OCI-LY7 (cell line): ENCODE results near the gene GRIA1. TPM values are rescaled to one million over a fixed set of nuclear protein-coding genes. Genes with fewer than 3 reads are reported as not detected.
A peak's percentile ranks its signal among the peaks of the same experiment; 100 is the strongest.

Source experiments
- BruUV-seq: library from RNA; stranded (reverse); fragments of 400-500 nt; replicated peaks from 2 replicates; lab custom pipeline; 2021; lab: Mats Ljungman, UMichigan
- CTCF ChIA-PET: fragments of 300-600 bp; sonication (Branson Sonifier 250); formaldehyde crosslinking; loops from one replicate; lab custom pipeline; 2022; ENCODE audit warnings: antibody characterized with exemption; ENCODE audit not compliant: unreplicated experiment; lab: Charles Lee
- POLR2A ChIA-PET: fragments of 300-600 bp; sonication (Branson Sonifier 250); formaldehyde crosslinking; loops from one replicate; lab custom pipeline; 2022; ENCODE audit warnings: antibody characterized with exemption; lab: Charles Lee
- DNase-seq: peaks from one replicate; pipeline ENCODE4 v3.0.0-alpha.2; 2015; ENCODE audit warnings: low spot score
- H2AFZ ChIP-seq: fragments of 200-600 bp; sonication (generic), shearing (Covaris generic); 2 replicates; pipeline ENCODE4 v1.6.1; 2014; ENCODE audit warnings: mild to moderate bottlenecking, antibody characterized with exemption, low read length, moderate library complexity
- H3K27ac ChIP-seq: fragments of 200-600 bp; sonication (generic); 2 replicates; pipeline ENCODE4 v1.5.1; 2014; ENCODE audit warnings: mixed run types, low read depth, mild to moderate bottlenecking, moderate library complexity, low read length, inconsistent platforms; ENCODE audit not compliant: poor library complexity, severe bottlenecking
- H3K36me3 ChIP-seq: fragments of 200-600 bp; sonication (generic); 2 replicates; pipeline ENCODE4 v1.6.1; 2014; ENCODE audit warnings: mild to moderate bottlenecking, antibody characterized with exemption, low read length, moderate library complexity, mixed read lengths; ENCODE audit not compliant: insufficient read depth
- H3K4me1 ChIP-seq: fragments of 200-600 bp; sonication (generic); 2 replicates; pipeline ENCODE4 v1.5.1; 2014; ENCODE audit warnings: mild to moderate bottlenecking, low read length; ENCODE audit not compliant: insufficient read depth, poor library complexity, severe bottlenecking
- H3K4me2 ChIP-seq: fragments of 200-600 bp; sonication (generic); 2 replicates; pipeline ENCODE4 v1.6.1; 2014; ENCODE audit warnings: mild to moderate bottlenecking, low read length
- H3K4me3 ChIP-seq: fragments of 200-600 bp; sonication (generic); 2 replicates; pipeline ENCODE4 v1.5.1; 2014; ENCODE audit warnings: mild to moderate bottlenecking, low read depth, low read length; ENCODE audit not compliant: poor library complexity, severe bottlenecking
- H3K79me2 ChIP-seq: fragments of 200-600 bp; sonication (generic); 2 replicates; pipeline ENCODE4 v1.6.1; 2016; ENCODE audit warnings: low read depth, mild to moderate bottlenecking, low read length, moderate library complexity, mixed read lengths; ENCODE audit not compliant: insufficient read depth
- H3K9me2 ChIP-seq: fragments of 200-600 bp; sonication (generic); 2 replicates; pipeline ENCODE4 v1.6.1; 2016; ENCODE audit warnings: mild to moderate bottlenecking, low read length, mixed read lengths; ENCODE audit not compliant: insufficient read depth
- H3K9me3 ChIP-seq: fragments of 200-600 bp; sonication (generic); 2 replicates; pipeline ENCODE4 v1.6.1; 2014; ENCODE audit warnings: mild to moderate bottlenecking, mixed run types, low read length, mixed read lengths
- H4K20me1 ChIP-seq: fragments of 200-600 bp; sonication (generic); 2 replicates; pipeline ENCODE4 v1.6.1; 2014; ENCODE audit warnings: mild to moderate bottlenecking, antibody characterized with exemption, low read length, moderate library complexity, mixed read lengths; ENCODE audit not compliant: insufficient read depth
- CTCF ChIP-seq: fragments of 200-600 bp; sonication (generic); conservative IDR thresholded peaks from 2 replicates; pipeline ENCODE4 v1.5.1; 2014; ENCODE audit warnings: mild to moderate bottlenecking, antibody characterized with exemption, low read length, moderate library complexity, mixed read lengths
- EZH2phosphoT487 ChIP-seq: fragments of 200-600 bp; sonication (generic); IDR thresholded peaks from 2 replicates; pipeline ENCODE4 v1.6.1; 2018; ENCODE audit warnings: low read depth, borderline replicate concordance, mild to moderate bottlenecking, mixed run types, antibody characterized with exemption, low read length, moderate library complexity, mixed read lengths
- intact Hi-C: fragments of 100-400 bp; cut with micrococcal nuclease; formaldehyde crosslinking; loops from one replicate; pipeline ENCODE4 v1.10.0; 2022; ENCODE audit not compliant: unreplicated experiment
- total RNA-seq, 2 experiments: library from RNA; depleted of rRNA in 1 of 2; stranded (reverse); fragments of >200 nt in 1 of 2; shearing (Covaris generic) in 1 of 2; gene quantifications; 2 replicates each; pipeline ENCODE4 v1.2.3, GENCODE V29; 2014 to 2022

The GRIA1 gene
- total RNA-seq, 2 experiments from 2014 or later = not detected

GRCh38 chr5:153594785-153595184 is 104.3 kb downstream of the GRIA1 start:
- peak; percentile 73 for DNase-seq
- Histone ChIP-seq H3K27ac (peak overlapping the region; percentile 98), H2AFZ (peak overlapping the region; percentile 48; the same call in 1 of the 2 replicates), H3K9me2 (no peaks in the 10 kb centered on the region), H4K20me1 (no peaks in the 10 kb centered on the region), H3K4me1 (peaks cover 77% of the 10 kb centered on the region), H3K9me3 (peaks cover 18% of the 10 kb centered on the region; the same call in 1 of the 2 replicates), H3K79me2 (no peaks in the 10 kb centered on the region), H3K4me2 (peak overlapping the region; percentile 64), H3K4me3 (peak overlapping the region; percentile 13), H3K36me3 (peaks cover 9% of the 10 kb centered on the region)
- no peak for TF ChIP-seq CTCF
- TF ChIP-seq EZH2phosphoT487 = no peak
- ChIA-PET POLR2A (interaction anchor here (0.6 to 1.3 kb wide), 3 partner anchors 8 to 1055 kb away, joined by 3 to 5 read pairs (median 4); no protein-coding TSS in a partner anchor), CTCF (interaction anchor here (1.0 kb wide), 1 partner anchor 12 kb away, joined by 3 read pairs; no protein-coding TSS in a partner anchor)
- intact Hi-C loops = no loop called here
- BruUV-seq = no TSS peak

- Histone ChIP-seq H3K79me2 (no peaks in the 10 kb centered on the region), H3K4me1 (peaks cover 84% of the 10 kb centered on the region), H3K4me3 (peak overlapping the region; percentile 57), H2AFZ (peak overlapping the region; percentile 23; the same call in 1 of the 2 replicates), H4K20me1 (no peaks in the 10 kb centered on the region), H3K9me3 (peaks cover 20% of the 10 kb centered on the region; the same call in 1 of the 2 replicates), H3K4me2 (peak overlapping the region; percentile 68), H3K9me2 (no peaks in the 10 kb centered on the region), H3K27ac (peak overlapping the region; percentile 98), H3K36me3 (peaks cover 9% of the 10 kb centered on the region)
- POLR2A ChIA-PET = interaction anchor here (0.9 to 1.0 kb wide), 2 partner anchors 8 to 11 kb away, joined by 4 to 5 read pairs; no protein-coding TSS in a partner anchor
- CTCF ChIA-PET = no interaction called here
- TF ChIP-seq CTCF = no peak
- TF ChIP-seq EZH2phosphoT487 = no peak
- peak; percentile 89 for DNase-seq
- intact Hi-C loops = loop anchor here (2.0 kb wide), 1 partner anchor 101 kb away; no protein-coding TSS in a partner anchor
- no TSS peak for BruUV-seq
These were observed 107.6 kb downstream of the GRIA1 start for GRCh38 chr5:153598099-153598498.

- DNase-seq = peak; percentile 74
- Histone ChIP-seq H2AFZ (peak overlapping the region; percentile 90), H3K79me2 (no peaks in the 10 kb centered on the region), H3K36me3 (no peaks in the 10 kb centered on the region), H3K4me3 (peak overlapping the region; percentile 26), H3K9me3 (peaks cover 18% of the 10 kb centered on the region; the same call in 1 of the 2 replicates), H3K4me1 (peaks cover 72% of the 10 kb centered on the region), H3K27ac (peak overlapping the region; percentile 91), H3K9me2 (no peaks in the 10 kb centered on the region), H4K20me1 (no peaks in the 10 kb centered on the region), H3K4me2 (peak overlapping the region; percentile 68)
- CTCF ChIA-PET = interaction anchor here (0.6 to 1.1 kb wide), 4 partner anchors 8 to 1222 kb away, joined by 3 read pairs; no protein-coding TSS in a partner anchor
- BruUV-seq = no TSS peak
- intact Hi-C loops = loop anchor here (2.0 kb wide), 1 partner anchor 27 kb away; no protein-coding TSS in a partner anchor
- TF ChIP-seq CTCF (no peak), EZH2phosphoT487 (no peak)
- POLR2A ChIA-PET = interaction anchor here (0.9 to 2.2 kb wide), 9 partner anchors 8 to 436 kb away, joined by 3 to 10 read pairs (median 6); no protein-coding TSS in a partner anchor
These were observed 110.9 kb downstream of the GRIA1 start for GRCh38 chr5:153601377-153601776.
